HG03439 (cell line): ENCODE measurements around the gene RASA2.
"Not testable (repeated sequence)": the region's sequence is repeated elsewhere in the genome, so short reads cannot be mapped to it uniquely, and the experiment has no call there.

Experiments used
- ATAC-seq: cut with Tn5 transposase; IDR thresholded peaks from one replicate; pipeline ENCODE4 v1.9.1; 2021; ENCODE audit warnings: mild to moderate bottlenecking, moderate library complexity; ENCODE audit not compliant: unreplicated experiment

Gene RASA2

DNA sequence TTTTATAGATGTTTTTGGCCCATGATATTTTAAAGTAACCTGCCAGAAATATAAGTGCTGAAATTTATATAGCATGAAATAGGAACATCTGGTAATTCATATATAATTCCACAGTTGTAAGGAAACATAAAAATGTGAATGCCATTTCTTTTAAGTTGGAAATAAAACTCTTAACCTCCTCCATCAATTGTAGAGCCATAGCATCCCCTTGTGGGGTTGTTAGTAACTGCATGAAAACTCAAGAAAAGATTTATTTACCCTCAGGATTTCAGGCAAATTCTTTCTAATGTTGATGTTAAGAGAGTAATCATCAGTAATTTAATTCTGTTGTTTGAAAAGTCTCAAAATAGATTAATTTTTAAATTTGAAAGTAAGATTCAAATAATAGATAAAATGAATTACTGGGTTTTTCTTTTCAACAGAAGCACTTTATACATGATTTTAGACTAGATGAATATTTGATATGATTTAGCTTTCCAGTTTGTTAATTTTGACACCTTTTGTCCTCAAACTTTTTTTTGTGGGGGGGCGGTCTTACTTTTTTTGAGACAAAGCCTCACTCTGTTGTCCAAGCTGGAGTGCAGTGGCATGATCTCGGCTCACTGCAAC, 74.7 kb downstream of the RASA2 start:
- no peak for ATAC-seq

DNA sequence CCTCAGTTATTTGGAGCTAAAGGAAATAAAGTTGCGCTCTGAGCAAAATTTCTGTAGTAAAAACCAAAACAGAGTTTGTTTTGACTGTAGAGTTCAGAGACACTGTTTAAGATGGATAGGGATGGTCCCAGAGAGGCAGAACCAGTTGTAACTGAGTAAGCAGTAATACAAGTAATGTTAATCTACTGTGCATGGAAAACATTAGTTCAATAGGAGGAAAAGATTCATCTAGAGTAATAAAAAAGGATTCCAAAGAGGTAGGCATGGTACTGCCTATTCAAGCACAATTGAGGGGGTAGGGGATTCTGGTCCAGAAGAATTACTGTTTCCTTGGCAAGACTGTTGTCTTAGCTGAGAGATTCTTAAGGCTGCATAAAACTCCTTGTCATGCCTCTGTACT, 77.4 kb downstream of the RASA2 start:
- ATAC-seq = no peak

DNA sequence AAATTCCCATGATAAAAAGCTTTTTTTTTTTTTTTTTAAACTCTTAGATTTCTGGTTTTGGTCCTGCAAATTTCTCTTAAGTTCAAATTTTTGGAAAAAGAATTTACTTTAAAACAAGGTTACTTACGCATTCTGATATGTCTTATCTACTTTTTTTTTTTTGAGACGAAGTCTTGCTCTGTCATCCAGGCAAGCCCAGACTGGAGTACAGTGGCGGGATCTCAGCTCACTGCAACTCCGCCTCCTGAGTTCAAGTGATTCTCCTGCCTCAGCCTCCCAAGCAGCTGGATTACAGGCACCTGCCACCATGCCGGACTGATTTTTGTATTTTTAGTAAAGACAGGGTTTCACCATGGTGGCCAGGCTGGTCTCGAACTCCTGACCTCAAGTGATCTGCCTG, 83.2 kb downstream of the RASA2 start:
- ATAC-seq = no peak

DNA sequence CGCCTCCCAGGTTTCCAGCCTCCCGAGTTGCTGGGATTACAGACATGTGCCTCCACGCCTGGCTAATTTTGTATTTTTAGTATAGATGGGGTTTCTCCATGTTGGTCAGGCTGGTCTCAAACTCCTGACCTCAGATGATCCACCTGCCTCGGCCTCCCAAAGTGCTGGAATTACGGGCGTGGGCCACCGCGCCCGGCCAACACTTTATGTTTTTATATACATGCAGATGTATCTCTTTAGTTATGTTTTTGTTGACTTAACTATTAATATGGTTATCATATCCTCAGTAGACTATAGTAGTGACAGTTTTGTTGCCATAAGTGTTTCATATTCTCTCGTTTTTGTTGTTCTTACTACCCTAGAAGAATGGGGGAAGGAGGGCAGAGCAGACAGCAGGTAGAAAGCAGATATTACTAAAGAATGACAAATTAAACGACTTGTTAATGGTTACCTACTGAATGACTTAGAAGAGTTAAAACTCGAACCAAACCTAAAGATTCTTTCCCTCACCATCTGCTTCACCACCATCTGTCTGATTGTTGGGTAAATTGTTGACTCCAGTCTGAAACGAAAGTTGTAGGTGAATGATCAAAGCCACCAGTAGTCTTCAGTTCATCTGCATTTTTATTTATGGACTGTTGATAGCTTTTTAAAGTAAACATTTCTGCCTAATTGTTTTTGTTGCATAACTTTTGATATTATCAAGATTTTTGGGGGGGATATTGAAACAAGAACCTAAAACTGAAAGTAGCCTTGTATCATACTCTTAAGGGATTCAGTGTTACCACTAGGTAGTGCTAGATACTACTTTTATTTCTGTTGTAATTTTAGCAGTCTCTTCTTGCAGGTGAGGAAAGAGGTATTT, 89.3 kb downstream of the RASA2 start:
- ATAC-seq = peak; percentile 61

DNA sequence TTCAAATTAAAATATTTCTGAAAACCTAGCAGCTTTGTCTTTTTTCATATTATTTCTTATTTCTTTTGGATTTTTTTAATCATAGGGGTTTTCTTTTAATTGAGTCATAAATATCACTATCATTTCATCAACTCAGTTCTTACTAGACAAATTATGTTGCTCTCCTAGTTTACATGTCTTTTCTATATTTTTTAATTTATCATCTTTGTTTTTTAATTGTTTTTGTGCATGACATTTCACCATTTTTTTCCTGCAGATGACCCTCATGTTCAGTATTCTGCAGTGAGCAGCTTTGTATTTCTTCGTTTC, 89.9 kb downstream of the RASA2 start:
- no peak for ATAC-seq

DNA sequence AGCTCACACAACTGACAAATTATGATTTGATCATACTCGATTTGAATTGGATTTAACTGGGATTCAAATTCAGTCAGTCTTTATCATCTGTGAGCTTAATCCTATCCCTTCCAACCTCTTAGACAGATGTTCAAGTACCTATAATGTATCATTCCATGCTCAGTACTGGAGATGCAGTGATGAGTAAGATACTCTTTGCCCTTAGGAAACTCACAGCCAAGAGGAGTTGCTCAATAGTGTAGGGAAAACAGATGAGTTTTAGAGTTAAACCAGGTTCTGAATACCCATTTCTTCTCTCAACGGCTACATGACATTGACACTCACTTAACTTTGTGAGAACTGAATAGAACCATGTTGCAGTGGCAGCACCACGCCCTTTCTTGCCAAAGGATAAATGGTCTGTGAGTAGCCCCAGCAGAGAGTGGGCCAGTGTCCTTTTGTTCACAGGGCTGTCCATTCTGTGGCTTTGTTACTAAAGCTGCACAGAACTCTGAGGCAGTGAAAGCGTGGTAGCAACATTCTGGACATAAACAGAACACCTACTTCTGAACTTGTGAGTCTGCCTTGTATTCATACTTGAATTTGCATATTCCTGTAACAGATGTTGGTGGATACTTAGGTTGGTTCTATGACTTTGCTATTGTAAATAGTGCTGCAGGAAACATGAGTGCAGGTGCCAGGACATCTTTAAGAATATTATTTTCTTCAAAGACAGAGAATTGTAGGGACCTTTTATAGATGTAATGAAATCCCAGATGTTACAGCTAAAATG, 91.6 kb downstream of the RASA2 start:
- no peak for ATAC-seq

DNA sequence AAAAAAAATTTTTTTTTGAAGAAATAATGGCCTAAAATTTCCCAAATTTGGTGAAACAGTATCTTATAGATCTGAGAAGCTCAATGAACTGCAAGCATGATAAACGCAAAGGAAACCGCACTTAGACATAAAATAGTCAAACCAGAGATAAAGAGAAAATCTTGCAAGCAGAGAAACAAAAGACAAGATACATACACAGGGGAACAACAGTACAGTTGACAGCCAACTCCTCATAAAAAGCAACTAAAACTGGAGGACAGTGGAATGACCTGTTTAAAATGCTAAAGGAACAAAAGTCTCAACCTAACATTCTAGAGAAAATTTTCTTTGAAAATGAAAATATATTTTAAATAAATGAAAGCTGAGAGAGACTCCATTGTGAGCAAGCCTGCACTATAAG, 107.5 kb downstream of the RASA2 start:
- ATAC-seq = no peak

DNA sequence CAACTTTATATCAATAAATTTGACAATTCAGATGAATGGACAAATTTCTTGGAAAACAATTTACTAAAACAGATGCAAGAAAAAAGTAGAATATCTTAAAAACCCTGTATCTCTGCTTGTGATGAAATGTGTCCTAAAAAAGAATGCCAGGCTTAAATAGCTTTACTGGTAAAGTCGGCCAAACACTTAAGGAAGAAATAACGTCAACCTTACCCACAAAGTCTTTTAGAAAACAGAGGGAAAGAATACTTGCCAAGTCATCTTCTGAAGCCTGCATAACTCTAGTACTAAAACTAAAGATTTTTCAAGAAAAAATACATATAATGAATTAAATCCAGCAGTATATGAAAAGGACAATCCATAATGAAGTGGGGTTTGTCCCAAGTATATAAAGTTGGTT, 111.1 kb downstream of the RASA2 start:
- ATAC-seq = no peak

DNA sequence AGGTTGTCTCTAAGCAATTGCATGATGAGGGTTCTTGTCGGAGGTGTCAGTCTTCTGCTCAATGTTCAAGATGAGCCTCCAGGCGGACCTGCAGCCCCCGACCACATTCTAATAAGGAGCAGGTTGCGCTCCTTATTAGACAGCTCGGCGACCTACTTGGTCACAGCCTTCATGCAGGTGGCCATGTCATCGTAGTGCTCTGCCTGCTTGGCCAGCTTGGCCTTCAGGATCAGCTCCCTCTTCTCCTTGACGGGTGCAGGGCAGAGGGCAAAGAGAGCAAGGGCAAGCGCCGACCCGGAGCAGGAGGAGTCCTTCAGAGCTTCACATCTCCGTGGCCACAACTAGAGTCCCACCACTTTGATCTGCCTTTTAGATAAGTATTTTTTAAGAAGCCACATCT, 113.5 kb downstream of the RASA2 start:
- no peak for ATAC-seq

DNA sequence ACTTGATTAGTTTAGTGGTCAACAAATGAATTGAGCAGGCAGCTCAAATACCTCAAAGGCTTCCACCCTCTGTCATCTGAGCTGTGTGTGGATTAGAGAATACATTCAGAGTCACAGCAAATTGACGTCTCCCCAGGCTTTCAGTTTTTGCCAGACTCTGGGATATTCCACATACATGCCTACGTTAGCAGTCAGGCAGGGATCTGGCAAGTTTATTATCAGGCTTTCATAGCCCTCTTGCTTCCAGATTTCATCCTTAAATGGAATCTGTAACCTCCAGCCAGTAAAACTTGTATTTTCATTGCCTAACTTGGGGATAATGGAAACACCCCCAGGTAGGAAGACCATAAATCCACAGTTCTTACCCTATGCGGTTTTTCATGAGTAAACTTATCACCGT, 115.9 kb downstream of the RASA2 start:
- no peak for ATAC-seq

DNA sequence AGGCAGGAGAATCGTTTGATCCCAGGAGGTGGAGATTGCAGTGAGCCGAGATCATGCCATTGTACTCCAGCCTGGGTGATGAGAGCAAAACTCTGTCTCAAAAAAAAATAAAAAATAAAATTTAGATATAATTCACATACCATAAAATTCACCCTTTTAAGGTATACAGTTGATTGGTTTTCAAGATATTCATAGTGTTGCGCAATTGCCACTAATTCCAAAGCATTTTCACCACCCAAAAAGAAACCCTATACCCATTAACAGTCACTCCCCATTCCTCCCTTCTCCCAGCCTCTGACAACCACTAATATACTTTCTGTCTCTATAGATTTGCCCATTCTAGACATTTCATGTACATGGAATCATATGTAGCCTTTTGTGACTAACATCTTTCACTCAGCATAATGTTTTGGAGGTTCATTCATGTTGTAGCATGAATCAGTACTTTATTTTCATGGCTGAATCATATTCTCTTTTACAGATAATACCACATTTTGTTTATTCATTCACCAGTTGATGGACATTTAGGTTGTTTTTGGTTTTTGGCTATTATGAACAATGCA, 116.7 kb downstream of the RASA2 start:
- ATAC-seq = no peak

DNA sequence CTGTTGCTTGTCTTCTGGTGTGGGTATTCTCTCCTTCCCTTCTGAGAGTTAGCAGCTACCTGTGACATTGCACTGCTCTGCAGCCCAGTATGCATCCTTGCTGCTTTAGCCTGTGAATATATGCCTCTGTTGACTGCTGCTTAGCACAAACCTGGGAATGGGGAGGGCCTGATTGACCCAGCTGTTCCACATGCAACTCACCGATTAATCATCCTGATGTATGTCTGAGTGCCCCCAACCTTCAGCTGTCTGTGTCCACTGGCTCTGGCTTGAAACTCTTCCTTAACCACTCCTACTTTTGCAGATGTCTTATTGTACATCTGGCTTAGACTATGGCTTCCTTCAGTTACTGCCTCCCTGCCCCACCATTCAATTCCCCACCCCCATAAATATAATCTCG, 119.1 kb downstream of the RASA2 start:
- ATAC-seq = no peak

DNA sequence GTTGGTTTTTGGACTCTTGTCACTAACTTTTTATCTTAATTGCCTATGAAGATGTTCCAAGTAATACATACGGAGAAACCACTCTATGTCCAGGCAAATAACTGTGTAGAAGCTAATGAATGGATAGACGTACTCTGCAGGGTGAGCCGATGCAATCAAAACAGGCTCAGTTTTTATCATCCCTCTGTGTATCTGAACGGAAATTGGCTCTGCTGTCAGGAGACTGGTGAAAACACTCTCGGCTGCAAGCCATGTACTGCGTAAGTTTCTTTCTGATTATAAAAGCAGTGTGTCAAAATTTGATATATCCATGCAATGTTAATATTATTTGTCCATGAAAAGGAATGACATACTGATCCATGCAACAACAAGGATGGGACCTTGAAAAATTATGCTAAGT, 121.6 kb downstream of the RASA2 start:
- ATAC-seq = no peak

DNA sequence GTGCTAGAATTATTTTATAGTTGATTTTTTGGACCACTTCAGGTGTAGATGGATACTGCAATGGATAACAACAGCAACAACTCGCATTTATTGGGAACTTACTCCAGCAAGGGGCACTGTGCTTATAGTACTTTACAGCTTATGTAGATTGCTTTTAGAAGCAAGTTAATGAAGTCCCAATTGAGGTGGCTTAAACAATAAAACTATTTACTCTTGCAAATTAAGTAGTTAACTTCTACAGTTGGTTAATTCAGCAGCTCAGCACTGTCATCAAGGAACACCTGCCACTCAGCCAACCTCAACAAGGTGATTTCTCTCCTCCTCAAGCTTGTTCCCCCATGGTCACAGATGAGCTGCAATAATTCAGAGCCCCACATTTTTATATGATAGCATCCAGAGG, 124.1 kb downstream of the RASA2 start:
- no peak for ATAC-seq

DNA sequence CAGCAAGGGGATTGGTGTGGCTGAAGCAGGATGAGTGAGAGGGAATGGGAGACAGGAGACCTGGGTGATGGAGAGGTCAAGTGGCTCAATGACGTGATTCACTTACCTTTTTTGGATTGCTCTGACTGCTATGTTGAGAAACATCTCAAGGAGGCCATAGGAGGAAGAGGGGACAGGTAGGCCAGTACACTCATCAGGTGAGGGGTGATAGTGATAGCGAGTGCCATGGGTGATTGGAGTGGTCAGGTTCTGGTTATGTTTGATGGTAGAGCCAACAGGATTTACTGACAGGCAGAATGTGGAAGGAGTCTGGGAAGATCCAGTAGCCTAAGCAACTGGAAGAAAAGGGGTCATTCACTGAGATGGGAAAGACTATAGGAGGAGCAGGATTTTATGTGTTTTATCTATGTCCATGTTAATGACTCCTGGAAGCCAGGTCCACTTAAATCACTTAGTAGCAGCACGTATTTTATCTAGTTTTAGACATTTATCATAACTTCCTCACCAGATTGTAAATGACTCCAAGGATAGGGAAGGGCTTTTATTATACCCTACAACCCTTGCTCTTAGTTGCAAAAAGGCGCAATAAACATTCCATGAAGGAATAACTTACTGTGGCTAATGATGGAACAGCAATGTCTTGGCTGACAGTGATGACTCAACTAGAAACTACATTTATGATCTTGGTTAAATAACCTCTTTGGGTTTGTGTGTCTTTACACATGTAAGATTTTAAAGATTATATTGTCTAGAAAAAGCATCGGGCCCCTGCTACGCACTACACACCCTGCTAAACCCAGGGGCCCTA, 131.5 kb downstream of the RASA2 start:
- ATAC-seq = no peak

DNA sequence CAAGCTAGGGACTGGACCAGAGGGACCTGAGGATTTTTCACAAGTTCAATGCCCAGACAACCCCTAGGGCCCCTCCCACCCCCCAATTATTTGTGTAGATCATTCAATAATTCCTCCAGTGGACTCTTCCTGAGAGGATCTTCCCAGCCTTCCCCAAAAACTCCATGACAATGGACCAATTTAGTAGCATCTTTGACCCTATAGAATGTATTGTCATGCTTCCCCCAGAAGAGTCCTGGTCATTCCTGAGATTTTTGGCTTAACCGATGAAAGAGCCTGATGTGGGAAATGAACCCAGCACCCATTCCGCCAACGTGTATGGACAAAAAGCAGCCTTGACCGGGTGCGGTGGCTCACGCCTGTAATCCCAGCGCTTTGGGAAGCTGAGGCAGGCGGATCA, 132.1 kb downstream of the RASA2 start:
- no peak for ATAC-seq

DNA sequence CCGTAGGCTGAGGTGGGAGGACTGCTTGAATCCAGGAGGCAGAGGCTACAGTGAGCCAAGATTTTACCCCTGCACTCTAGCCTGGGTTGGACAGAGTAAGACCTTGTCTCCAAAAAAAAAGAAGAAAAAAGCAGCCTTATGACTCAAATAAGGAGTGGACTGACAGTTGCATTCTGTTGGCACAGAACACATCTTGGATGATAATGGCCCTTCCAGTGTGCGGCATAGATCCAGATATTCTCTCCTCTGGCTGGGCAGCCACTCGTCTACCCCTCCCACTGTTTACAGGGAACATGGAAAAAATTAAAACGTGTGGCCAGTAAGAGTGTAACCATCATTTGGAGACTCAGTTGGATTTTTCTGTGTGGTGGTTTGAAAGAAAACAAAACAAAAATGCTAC, 132.6 kb downstream of the RASA2 start:
- no peak for ATAC-seq

DNA sequence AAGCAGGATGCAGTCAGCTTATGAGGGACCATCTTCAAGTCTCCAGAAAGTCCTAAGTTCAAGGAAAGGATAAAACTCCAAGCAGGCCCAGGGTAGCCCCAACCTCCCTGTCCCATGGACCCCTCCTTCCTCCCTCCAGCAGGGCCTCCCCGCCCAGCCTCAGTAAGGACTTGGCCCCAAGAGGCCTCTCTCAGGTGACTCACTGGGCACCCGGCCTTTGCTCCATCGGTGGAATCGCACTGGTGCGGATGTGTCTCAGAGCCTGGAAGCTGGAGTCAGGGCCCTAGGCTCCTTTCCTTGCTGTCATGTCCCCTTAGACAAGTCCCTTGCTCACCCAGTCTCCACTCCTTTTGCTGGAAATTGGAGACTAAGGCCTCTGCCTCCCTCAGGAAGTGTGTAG, 136.9 kb downstream of the RASA2 start:
- ATAC-seq = no peak

DNA sequence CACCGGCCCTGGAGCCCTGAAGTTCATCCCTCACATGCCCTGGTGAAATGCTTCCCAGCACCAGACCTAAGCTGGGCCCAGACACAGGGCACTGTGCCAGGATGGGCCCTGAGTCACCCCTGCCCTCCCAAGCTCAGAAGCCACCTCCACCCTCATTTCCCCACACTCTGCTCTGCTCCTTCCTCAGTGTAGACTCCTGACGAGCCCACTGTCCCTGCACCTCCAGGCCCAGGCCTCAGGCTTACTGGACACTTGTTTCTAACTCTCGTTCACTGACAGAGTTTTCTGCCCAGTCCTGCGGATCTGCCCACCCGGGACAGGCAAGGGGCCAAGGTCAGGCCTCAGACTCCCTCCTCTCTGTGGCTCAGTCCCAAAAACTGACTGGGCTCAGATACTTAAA, 138.7 kb downstream of the RASA2 start:
- ATAC-seq = no peak

DNA sequence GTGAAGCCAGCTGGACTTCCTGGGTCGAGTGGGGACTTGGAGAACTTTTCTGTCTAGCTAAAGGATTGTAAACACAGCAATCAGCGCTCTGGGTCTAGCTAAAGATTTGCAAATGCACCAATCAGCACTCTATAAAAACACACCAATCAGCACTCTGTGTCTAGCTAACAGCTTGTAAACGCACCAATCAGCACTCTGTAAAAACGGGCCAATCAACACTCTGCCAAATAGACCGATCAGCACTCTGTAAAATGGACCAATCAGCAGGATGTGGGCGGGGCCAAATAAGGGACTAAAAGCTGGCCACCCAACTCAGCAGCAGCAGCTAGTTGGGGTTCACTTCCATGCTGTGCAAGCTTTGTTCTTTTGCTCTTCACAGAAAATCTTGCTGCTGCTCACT, 141.5 kb downstream of the RASA2 start:
- not testable (repeated sequence) for ATAC-seq

DNA sequence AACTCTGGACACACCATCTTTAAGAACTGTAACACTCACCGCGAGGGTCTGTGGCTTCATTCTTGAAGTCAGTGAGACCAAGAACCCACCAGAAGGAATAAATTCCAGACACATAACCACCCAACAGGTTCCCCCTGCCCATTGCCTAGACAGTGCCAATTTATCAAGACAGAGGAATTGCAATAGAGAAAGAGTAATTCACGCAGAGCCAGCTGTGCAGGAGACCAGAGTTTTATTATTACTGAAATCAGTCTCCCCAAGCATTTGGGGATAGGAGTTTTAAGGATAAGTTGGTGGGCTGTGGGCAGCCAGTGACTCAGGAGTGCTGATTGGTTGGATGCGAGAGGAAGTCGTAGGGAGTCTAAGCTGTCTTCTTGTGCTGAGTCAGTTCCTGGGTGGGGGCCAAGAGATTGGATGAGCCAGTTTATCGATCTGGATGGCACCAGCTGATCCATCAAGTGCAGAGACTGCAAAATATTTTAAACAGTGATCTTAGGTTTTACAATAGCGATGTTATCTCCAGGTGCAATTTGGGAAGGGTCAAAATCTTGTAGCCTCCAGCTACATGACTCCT, 142.1 kb downstream of the RASA2 start:
- not testable (repeated sequence) for ATAC-seq
